Transverse colon (tissue), 3 donors: ENCODE results near the gene SAMHD1.

Source experiments
- CTCF ChIP-seq, 5 experiments: fragments of 200-600 bp in 3 of 5; fragments of 450-650 bp in 2 of 5; sonication (generic) in 3 of 5; IDR thresholded peaks; 1 replicate in 2 of 5; 2 replicates in 3 of 5; pipeline ENCODE4 v1.5.1; 2016 to 2017; ENCODE audit warnings: antibody characterized with exemption in 5 of 5, inconsistent platforms in 3 of 5, mild to moderate bottlenecking in 2 of 5, moderate library complexity in 1 of 5
- POLR2A ChIP-seq: fragments of 450-650 bp; IDR thresholded peaks from one replicate; pipeline ENCODE4 v1.6.1; 2016; ENCODE audit warnings: antibody characterized with exemption, mild to moderate bottlenecking, moderate library complexity

- TF ChIP-seq CTCF (IDR thresholded peaks at IDR 0.05) (no peak), POLR2A (no peak)
These were observed 6.6 kb upstream of the SAMHD1 start for GRCh38 chr20:36957875-36958667.
